D721Med (cell line): Measurements from ENCODE around the gene ARHGEF10L.

Experiments used
- DNase-seq: peaks from one replicate; pipeline ENCODE4 v3.0.0; 2011; ENCODE audit warnings: low spot score; ENCODE audit not compliant: insufficient read length
- FAIRE-seq: peaks from 2 replicates; lab custom pipeline; 2011; peaks lifted over from hg19 to GRCh38; lab: Jason Lieb, UNC
- CTCF ChIP-seq: IDR thresholded peaks from 2 replicates; pipeline ENCODE4 v1.5.1; 2012; ENCODE audit warnings: mild to moderate bottlenecking, control low read depth; ENCODE audit not compliant: insufficient read depth; ENCODE audit errors: missing control alignments

ARHGEF10L gene

DNA sequence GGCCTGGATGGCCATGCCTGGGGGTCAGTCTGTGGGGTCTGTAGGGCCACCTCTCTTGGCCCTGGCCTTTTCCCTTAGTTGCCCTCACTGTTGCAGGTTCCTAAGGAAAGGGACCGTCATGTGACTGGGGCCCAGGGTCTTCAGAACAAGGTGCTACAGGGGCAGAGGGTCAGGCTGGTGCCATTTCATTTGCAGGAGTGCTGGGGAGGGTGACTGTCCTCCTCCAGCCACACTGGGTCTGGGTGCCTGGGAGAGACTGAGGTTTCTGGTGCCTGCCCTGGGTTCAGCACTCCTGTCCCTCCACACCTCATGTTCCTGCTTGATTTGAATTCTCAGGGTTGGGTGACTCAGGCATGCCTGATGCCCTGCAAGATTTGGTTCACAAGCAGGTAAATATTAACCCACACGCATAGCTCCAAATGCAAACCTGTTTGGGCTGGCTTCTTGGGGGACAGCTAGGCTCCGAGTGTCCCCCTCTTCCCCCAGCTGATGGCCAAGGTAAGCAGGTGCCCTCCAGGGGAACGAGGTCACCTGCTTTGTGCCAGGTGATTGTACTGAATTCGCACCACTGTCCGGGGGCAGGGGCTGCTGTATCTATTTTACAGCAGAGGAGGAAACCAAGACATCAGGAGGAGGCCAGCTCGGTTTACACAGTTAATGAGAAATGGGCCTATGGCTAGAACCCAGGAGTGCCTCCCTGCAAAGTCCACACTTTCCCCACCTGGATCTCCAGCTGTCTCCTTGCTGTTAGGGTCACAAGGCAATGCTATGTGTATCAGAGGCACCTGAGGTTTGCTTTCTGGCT is 20.3 kb downstream of the ARHGEF10L start:
- FAIRE-seq (no peak), DNase-seq (no peak)
- no peak for TF ChIP-seq CTCF

- TF ChIP-seq CTCF, result no peak
- DNase-seq, result no peak
- FAIRE-seq, result no peak
Observed at GRCh38 chr1:17561247-17561548, 21.7 kb downstream of the ARHGEF10L start.

GRCh38 chr1:17561561-17561985 is 22.1 kb downstream of the ARHGEF10L start:
- FAIRE-seq (no peak), DNase-seq (no peak)
- no peak for TF ChIP-seq CTCF

DNA sequence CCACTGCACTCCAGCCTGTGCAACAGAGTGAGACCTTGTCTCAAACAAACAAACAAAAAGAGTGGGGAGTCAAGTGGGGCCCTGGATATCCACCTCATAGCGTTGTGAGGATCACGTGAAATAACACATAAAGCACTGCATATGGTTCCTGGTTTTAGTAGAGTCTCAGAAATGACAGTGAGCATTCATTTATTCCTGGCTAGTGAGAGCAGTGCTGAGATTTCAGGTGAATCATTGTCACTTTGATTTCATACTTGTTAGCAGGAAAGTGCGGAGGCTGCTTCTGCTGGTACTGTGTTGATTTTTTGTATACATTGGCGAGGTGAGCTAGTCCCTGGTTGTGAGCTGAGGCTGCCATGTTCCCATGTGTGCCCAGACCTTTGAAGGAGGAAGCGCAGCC is 22.9 kb downstream of the ARHGEF10L start:
- DNase-seq (no peak), FAIRE-seq (no peak)
- TF ChIP-seq CTCF, result no peak

GRCh38 chr1:17563494-17564281 is 24.2 kb downstream of the ARHGEF10L start:
- DNase-seq, result no peak
- TF ChIP-seq CTCF, result no peak
- FAIRE-seq, result no peak

GRCh38 chr1:17564458-17565393 is 25.2 kb downstream of the ARHGEF10L start:
- no peak for DNase-seq
- no peak for TF ChIP-seq CTCF

More at GRCh38 chr1:17564458-17565393, 25.2 kb downstream of the ARHGEF10L start:
- no peak for FAIRE-seq
